GM12801 (cell line): ENCODE measurements around the gene IL6ST.

Experiments used
- CTCF ChIP-seq: IDR thresholded peaks from one replicate; pipeline ENCODE4 v1.5.1; 2011; ENCODE audit warnings: control low read depth; ENCODE audit not compliant: insufficient read length; ENCODE audit errors: extremely low read depth

The IL6ST gene

GRCh38 chr5:55988979-55989638, 5.7 kb downstream of the IL6ST start:
- TF ChIP-seq CTCF = no peak

- no peak for TF ChIP-seq CTCF
Observed at GRCh38 chr5:55986931-55987330, 7.8 kb downstream of the IL6ST start.

GRCh38 chr5:55985181-55985580, 9.6 kb downstream of the IL6ST start:
- no peak for TF ChIP-seq CTCF

- no peak for TF ChIP-seq CTCF
Observed at GRCh38 chr5:55983986-55984385, 10.8 kb downstream of the IL6ST start.

DNA sequence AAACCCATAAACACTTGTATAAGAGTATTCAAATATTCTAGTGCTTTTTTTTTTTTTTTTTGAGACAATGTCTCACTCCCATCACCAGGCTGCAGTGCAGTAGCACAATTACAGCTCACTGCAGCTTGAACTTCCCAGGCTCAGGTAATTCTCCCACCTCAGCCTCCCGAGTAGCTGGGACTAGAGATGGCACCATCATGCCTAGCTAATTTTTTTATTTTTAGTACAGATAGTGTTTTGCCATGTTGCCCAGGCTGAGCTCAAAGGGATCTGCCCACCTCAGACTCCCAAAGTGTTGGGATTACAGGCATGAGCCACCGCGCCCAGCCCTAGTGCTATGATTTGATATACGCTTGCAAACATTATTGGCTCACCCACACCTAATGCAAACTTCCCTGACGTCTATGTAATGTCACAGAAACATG, 11.8 kb downstream of the IL6ST start:
- no peak for TF ChIP-seq CTCF

- no peak for TF ChIP-seq CTCF
Observed at GRCh38 chr5:55973296-55973695, 21.5 kb downstream of the IL6ST start.

DNA sequence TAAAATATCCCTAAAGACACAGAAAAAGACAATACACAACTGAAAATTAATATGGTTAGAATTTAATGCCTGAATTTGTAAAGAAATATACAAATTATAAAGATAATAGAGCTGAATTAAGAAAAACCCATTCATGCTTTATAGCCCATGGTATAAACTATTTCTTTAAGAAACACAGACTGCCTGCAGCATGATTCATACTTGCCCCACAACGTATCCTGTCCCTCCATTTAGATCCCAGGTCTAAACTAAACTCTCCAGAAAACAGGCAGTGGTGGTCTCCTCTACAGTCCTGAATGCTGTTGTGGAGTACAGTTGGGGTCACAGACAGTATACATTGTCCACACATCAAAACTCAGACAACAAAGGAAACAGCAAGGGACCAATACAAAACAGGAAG, 24.8 kb downstream of the IL6ST start:
- TF ChIP-seq CTCF = no peak

DNA sequence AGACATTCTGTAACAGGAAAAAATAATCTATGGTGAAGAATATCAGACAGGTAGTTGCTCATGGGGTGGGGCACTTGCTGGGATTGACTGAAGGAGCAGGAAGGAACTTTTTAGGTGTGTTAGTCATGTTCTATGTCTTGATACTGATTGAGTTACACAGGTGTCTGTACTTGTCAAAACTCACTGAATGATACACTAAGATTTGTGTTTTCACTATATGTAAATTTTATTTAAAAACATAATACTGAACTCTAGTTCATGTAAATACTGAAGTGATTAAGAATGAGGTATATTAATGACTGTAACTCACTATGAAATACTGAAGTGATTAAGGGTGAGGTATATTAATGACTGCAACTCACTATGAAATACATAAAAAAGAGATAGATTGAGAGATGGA, 28.5 kb downstream of the IL6ST start:
- TF ChIP-seq CTCF = no peak
